Stimulated activated CD8-positive, alpha-beta memory T cell treated with anti-CD3 and anti-CD28 coated beads, Interleukin-15, amount 100 ng/mL, for 48 hours (primary cell): ENCODE measurements around the gene NSG2.

Experiments used
- DNase-seq, 2 donors: peaks; one replicate each; pipeline ENCODE4 v3.0.0-alpha.2; 2020; ENCODE audit warnings: low read depth in 2 of 2

The NSG2 gene

GRCh38 chr5:174149989-174150388 is 104.5 kb downstream of the NSG2 start:
- no peak for DNase-seq

GRCh38 chr5:174151599-174152181 is 106.2 kb downstream of the NSG2 start:
- no peak for DNase-seq

GRCh38 chr5:174154559-174154958 is 109.1 kb downstream of the NSG2 start:
- no peak for DNase-seq

- no peak for DNase-seq
Observed at GRCh38 chr5:174155281-174155680, 109.8 kb downstream of the NSG2 start.

- no peak for DNase-seq
Observed at GRCh38 chr5:174155706-174156105, 110.2 kb downstream of the NSG2 start.

GRCh38 chr5:174157048-174157447 is 111.5 kb downstream of the NSG2 start:
- DNase-seq = no peak
